Heart right ventricle (tissue), 16 donors: ENCODE data around the gene VTI1A. TPM values are rescaled to one million over a fixed set of nuclear protein-coding genes. Genes with fewer than 3 reads are reported as not detected.

ENCODE experiments used
- ATAC-seq, 8 donors: fragments of 200-7000 bp; cut with Tn5 transposase; one replicate each; pipeline ENCODE4 v1.9.1; 2020; ENCODE audit warnings: mild to moderate bottlenecking in 8 of 8, moderate library complexity in 8 of 8, moderate number of reproducible peaks in 1 of 8
- DNase-seq, 2 donors: peaks; one replicate each; pipeline ENCODE4 v3.0.0-alpha.2; 2020
- H3K27ac ChIP-seq, 10 donors: fragments of 200-600 bp; sonication (generic) in 2 of 10; one replicate each; pipeline versions ENCODE4 v1.5.0 to v1.8.0; 2020 to 2022; ENCODE audit warnings: mild to moderate bottlenecking in 3 of 10
- H3K27me3 ChIP-seq, 7 donors: fragments of 200-600 bp; one replicate each; pipeline ENCODE4 v1.8.0; 2021 to 2022; ENCODE audit warnings: mild to moderate bottlenecking in 2 of 7
- H3K36me3 ChIP-seq, 9 donors: fragments of 200-600 bp; sonication (generic) in 1 of 9; one replicate each; pipeline versions ENCODE4 v1.5.0 to v1.8.0; 2020 to 2022; ENCODE audit warnings: mild to moderate bottlenecking in 2 of 9
- H3K4me1 ChIP-seq, 9 donors: fragments of 200-600 bp; sonication (generic) in 1 of 9; one replicate each; pipeline versions ENCODE4 v1.5.0 to v1.8.0; 2020 to 2022; ENCODE audit warnings: mild to moderate bottlenecking in 4 of 9
- H3K4me3 ChIP-seq, 10 donors: fragments of 200-600 bp; sonication (generic) in 2 of 10; one replicate each; pipeline versions ENCODE4 v1.5.0 to v1.8.0; 2020 to 2022; ENCODE audit warnings: mild to moderate bottlenecking in 7 of 10, moderate library complexity in 2 of 10
- H3K9me3 ChIP-seq, 11 donors: fragments of 200-600 bp in 10 of 11; sonication (generic) in 2 of 11; one replicate each; pipeline versions ENCODE4 v1.5.0 to v1.8.0; 2013 to 2022; ENCODE audit warnings: mild to moderate bottlenecking in 2 of 11, control low read depth in 1 of 11, moderate library complexity in 1 of 11
- WGBS, 2 donors: extraction: QIAGEN DNeasy Blood & Tissue Kit; methylation state at CpG; one replicate each; pipeline ENCODE4 v1.1.7; 2013; ENCODE audit warnings: inconsistent platforms in 1 of 2; 5-methylcytosine and 5-hydroxymethylcytosine counted together
- intact Hi-C, 10 donors: fragments of 100-400 bp; cut with DNase I; formaldehyde crosslinking; loops; one replicate each; pipeline versions ENCODE4 v1.11.1 to v1.14.2; 2022
- polyA plus RNA-seq, 2 donors: library from polyadenylated mRNA; stranded (reverse); fragments of 200-250 nt; gene quantifications; one replicate each; pipeline ENCODE4 v1.2.3, GENCODE V29; 2013
- total RNA-seq, 10 donors: library from RNA; stranded (reverse); fragmentation: NEBNext Ultra II Directional in 3 of 10; extraction: Animal tissue kit (Norgen Biotek cat#: 25700) in 3 of 10; gene quantifications; one replicate each; pipeline versions ENCODE4 v1.2.1 to v1.2.4, GENCODE V29; 2021 to 2023
- TF ChIP-seq, protein P1 (sequence below), 9 donors: fragments of 200-600 bp; sonication (generic) in 2 of 9; IDR thresholded peaks; one replicate each; pipeline versions ENCODE4 v1.5.0 to v1.8.0; 2021 to 2022; ENCODE audit warnings: antibody characterized with exemption in 9 of 9, mild to moderate bottlenecking in 5 of 9, moderate library complexity in 1 of 9
- donor health status: Arrhythmogenic right ventricular cardiomyopathy.
- donor health status: ischemic (EF 13 %, LVEDD 7.1; RV severe dilation, severe dysfunction).
- donor health status: healthy with polysubstance abuse.
- donor health status: DM: no; HTN: yes; CAD: no.
- donor health status: DM: no; HTN: no; CAD: no.
- donor health status: ischemic (EF 25% LVEDD 6.9; RV normal size, moderate dysfunction).
- donor health status: ischemic (EF 25% LVEDD 5.7; RV mildly dilated, moderate dysfunction).
- donor health status: healthy.
- donor health status: DM: yes; HTN: yes; CAD: no.
- donor health status: Ischemic cardiomyopathy.
- donor health status: ischemic (EF 35%, LVEDD 5.7; RV mildly dilated, moderate dysfunction).
- donor health status: nonischemic (EF 11% LVEDD 7.7; RV severe dilation, severe dysfunction).
- donor health status: DM: yes; HTN: yes; CAD: no.
- donor health status: PGD.
- donor health status: ischemic (EF 29% LVEDD 5.4; RV normal size, mild dysfunction).
- donor health status: nonischemic (EF 23%, LVEDD 6.1; RV moderate dilation, normal function).

The VTI1A gene
- total and polyA plus RNA-seq, 12 donors, result 6.2 to 24.5 (median 20.6) TPM

DNA sequence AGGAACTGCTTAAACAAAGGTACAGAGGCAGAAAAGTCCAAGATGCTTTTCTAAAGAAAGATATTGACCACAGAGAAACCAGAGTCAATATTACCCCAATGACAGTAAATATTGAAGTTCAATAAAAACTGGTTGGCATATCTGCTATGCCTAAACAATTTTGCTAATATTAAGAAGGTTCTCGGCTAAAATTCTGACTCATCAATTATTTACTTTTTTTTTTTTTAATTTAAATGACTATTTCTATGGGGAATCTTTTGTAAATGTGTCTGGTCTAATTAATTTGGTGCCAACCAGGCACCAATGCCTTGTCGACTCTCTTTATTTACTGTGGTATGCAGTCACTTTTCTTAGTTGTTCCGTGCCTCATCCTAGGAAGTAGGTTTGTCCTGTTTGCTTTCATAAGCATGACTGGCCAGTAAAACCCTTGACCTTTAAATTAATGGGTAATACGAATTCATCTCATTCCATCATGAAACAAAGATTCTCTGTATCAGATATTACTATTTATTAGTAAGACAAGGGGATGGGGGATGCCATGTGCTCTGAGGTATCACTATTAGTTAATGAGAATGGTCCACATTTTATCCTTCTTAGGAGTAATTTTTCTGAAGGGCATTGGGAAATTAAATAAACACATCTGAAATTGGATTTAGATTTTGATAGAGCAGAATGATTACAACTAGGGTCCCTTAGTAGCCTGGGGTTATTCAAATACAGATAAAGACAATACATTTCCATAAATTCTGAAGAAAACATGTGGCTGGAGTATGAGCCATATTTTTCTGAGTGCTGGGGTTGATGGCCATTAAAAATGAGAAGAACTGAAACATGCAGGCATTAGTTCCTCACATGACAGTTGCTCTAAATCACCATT is 154.4 kb downstream of the VTI1A start:
- no peak for DNase-seq

DNA sequence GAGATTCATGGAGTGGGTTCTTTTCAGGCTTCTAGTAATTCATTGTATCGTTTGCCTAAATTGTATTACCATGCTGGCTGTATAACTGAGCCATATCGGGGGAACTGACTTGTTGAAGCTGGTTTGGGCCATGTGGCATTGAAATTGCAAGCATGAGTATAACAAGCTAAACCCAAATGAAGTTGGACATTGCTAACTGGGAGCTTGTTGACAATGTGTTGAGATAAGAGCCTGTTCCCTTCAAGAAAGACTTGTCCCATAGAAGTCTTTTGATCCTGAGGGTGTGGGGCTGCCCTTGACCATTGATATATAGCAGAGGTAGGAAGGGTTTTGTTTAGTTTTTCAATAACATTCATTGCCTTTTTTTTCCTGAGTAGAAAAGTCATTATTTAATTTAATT is 156.0 kb downstream of the VTI1A start:
- Histone ChIP-seq H3K9me3 (no peaks in the 10 kb centered on the region), H3K4me1 (no peaks in the 10 kb centered on the region), H3K27ac (no peak overlapping the region), H3K4me3 (no peak overlapping the region), H3K36me3 (peaks cover 0 to 6% (median 0%) of the 10 kb centered on the region in 9 donors), H3K27me3 (no peaks in the 10 kb centered on the region)
- ATAC-seq, result no peak
- WGBS, 2 donors, result 83 to 88% methylated on average over 2 of the region's 2 CpGs
- TF ChIP-seq, protein P1, sequence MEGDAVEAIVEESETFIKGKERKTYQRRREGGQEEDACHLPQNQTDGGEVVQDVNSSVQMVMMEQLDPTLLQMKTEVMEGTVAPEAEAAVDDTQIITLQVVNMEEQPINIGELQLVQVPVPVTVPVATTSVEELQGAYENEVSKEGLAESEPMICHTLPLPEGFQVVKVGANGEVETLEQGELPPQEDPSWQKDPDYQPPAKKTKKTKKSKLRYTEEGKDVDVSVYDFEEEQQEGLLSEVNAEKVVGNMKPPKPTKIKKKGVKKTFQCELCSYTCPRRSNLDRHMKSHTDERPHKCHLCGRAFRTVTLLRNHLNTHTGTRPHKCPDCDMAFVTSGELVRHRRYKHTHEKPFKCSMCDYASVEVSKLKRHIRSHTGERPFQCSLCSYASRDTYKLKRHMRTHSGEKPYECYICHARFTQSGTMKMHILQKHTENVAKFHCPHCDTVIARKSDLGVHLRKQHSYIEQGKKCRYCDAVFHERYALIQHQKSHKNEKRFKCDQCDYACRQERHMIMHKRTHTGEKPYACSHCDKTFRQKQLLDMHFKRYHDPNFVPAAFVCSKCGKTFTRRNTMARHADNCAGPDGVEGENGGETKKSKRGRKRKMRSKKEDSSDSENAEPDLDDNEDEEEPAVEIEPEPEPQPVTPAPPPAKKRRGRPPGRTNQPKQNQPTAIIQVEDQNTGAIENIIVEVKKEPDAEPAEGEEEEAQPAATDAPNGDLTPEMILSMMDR (IDR thresholded peaks at IDR 0.05), result no peak
- intact Hi-C loops, result no loop called here
- no peak for DNase-seq

More for the DNA sequence above, 154.4 kb downstream of the VTI1A start:
- TF ChIP-seq, protein P1 (IDR thresholded peaks at IDR 0.05), result no peak
- ATAC-seq, result no peak
- no peaks in the 10 kb centered on the region for H3K9me3 ChIP-seq
- no peak overlapping the region for H3K27ac ChIP-seq
- H3K27me3 ChIP-seq, result no peaks in the 10 kb centered on the region
- 87 to 90% methylated on average over 4 of the region's 4 CpGs for WGBS, 2 donors
- H3K4me3 ChIP-seq, result no peak overlapping the region
- intact Hi-C loops, result no loop called here
- peaks cover 0 to 6% (median 0%) of the 10 kb centered on the region in 9 donors for H3K36me3 ChIP-seq
- H3K4me1 ChIP-seq, result no peaks in the 10 kb centered on the region

DNA sequence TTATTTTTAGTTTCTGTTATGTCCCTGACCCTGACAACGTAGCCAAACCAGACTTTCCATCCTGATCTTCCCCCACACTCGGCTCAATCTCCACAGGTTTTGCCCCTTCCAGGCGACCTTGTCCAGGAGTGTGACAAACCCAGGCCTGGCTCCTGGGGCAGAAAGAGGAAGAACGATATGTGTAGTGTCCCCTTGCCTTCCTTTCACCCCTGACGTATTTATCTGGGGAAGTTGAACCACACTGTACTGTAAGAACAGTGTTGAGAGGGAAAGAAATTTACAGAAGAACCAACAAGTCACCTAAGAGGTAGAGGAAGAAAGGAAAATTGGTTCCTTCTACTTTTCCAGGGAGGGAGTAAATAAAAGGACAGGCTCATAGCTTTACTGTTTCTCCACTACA is 158.0 kb downstream of the VTI1A start:
- Histone ChIP-seq H3K4me3 (no peak overlapping the region), H3K4me1 (no peaks in the 10 kb centered on the region), H3K27me3 (no peaks in the 10 kb centered on the region), H3K9me3 (no peaks in the 10 kb centered on the region), H3K27ac (no peak overlapping the region), H3K36me3 (peaks cover 0 to 6% (median 0%) of the 10 kb centered on the region in 9 donors)
- TF ChIP-seq, protein P1 (IDR thresholded peaks at IDR 0.05), result no peak
- intact Hi-C loops, result no loop called here
- ATAC-seq, result no peak
- WGBS, 2 donors, result 73 to 76% methylated on average over 5 of the region's 5 CpGs
- no peak for DNase-seq

DNA sequence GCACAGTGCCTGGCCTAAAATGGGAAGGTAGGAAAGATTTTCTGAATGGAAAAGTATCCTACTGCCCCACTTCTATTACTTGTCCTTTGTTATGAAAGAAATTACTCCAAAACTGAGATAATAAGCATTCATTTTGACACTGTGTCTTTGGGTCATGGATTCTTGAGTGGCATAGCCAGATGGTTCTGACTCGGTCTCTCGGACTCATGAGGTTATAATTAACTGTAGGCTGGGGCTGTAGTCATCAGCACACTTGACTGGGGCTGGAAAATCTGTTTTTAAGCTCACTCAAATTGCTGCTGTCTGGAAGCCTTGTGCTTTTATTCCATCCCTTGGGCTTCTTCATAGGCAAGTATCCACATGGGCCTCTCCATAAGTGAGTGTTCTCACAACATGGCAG is 160.5 kb downstream of the VTI1A start:
- DNase-seq (no peak), ATAC-seq (no peak)
- intact Hi-C loops, result no loop called here
- no peak overlapping the region for H3K27ac ChIP-seq
- no peaks in the 10 kb centered on the region for H3K27me3 ChIP-seq
- TF ChIP-seq, protein P1 (IDR thresholded peaks at IDR 0.05), result no peak
- H3K4me1 ChIP-seq, result no peaks in the 10 kb centered on the region
- no peak overlapping the region for H3K4me3 ChIP-seq
- 95 to 100% methylated on average over 2 of the region's 2 CpGs for WGBS, 2 donors
- no peaks in the 10 kb centered on the region for H3K9me3 ChIP-seq
- peaks cover 0 to 6% (median 0%) of the 10 kb centered on the region in 9 donors for H3K36me3 ChIP-seq
